AG09309 (cell line): Measurements from ENCODE around the gene KRT32.

ENCODE experiments used
- DNase-seq: peaks from one replicate; pipeline ENCODE4 v3.0.0-alpha.2; 2010; ENCODE audit warnings: low read depth
- H3K4me3 ChIP-seq: 2 replicates; pipeline ENCODE4 v1.5.1; 2011; ENCODE audit warnings: mild to moderate bottlenecking, low read depth, low read length, moderate library complexity; ENCODE audit not compliant: control insufficient read depth
- CTCF ChIP-seq: IDR thresholded peaks from 2 replicates; pipeline ENCODE4 v1.5.1; 2011; ENCODE audit warnings: mild to moderate bottlenecking, low read depth, low read length, inconsistent platforms; ENCODE audit not compliant: insufficient read depth, control insufficient read depth; ENCODE audit errors: missing control alignments

Gene KRT32

GRCh38 chr17:41480581-41480980, 13.4 kb upstream of the KRT32 start:
- no peak for DNase-seq

GRCh38 chr17:41480136-41480535, 12.9 kb upstream of the KRT32 start:
- H3K4me3 ChIP-seq: no peak overlapping the region
- no peak for DNase-seq
- TF ChIP-seq CTCF: no peak

More at GRCh38 chr17:41480581-41480980, 13.4 kb upstream of the KRT32 start:
- no peak overlapping the region for H3K4me3 ChIP-seq
- TF ChIP-seq CTCF: no peak

DNA sequence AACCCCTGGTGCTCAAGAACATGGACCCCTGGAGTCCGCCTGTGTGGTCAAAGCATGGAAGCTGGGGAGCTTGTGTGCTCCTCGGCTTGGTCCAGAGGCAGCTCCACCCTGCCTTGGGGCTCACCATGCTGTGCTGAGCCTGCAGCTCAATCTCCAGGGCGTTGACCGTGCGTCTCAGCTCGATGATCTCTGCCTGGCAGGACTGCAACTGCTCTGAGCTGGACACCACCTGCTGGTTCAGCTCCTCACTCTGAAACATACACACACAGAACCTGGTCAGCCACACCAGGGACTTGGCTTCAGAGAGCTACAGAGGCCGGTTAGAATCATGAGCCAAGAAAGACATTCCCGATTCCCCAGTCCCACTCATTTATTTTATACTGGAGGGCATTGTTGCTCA, 11.1 kb upstream of the KRT32 start:
- TF ChIP-seq CTCF: no peak
- no peak overlapping the region for H3K4me3 ChIP-seq
- DNase-seq: no peak

- no peak overlapping the region for H3K4me3 ChIP-seq
- DNase-seq: no peak
- TF ChIP-seq CTCF: no peak
Observed at GRCh38 chr17:41476866-41477815, 10.0 kb upstream of the KRT32 start.

- no peak for TF ChIP-seq CTCF
- DNase-seq: no peak
Observed at GRCh38 chr17:41475421-41475820, 8.2 kb upstream of the KRT32 start.

GRCh38 chr17:41474863-41475262, 7.7 kb upstream of the KRT32 start:
- no peak overlapping the region for H3K4me3 ChIP-seq
- TF ChIP-seq CTCF: no peak
- DNase-seq: no peak

More at GRCh38 chr17:41475421-41475820, 8.2 kb upstream of the KRT32 start:
- no peak overlapping the region for H3K4me3 ChIP-seq
